GM21576 (cell line): Measurements from ENCODE around the gene GALNT9.
"Not testable (repeated sequence)": the region's sequence is repeated elsewhere in the genome, so short reads cannot be mapped to it uniquely, and the experiment has no call there.

Source experiments
- ATAC-seq: cut with Tn5 transposase; IDR thresholded peaks from one replicate; pipeline ENCODE4 v1.9.1; 2021; ENCODE audit warnings: mild to moderate bottlenecking, moderate library complexity; ENCODE audit not compliant: unreplicated experiment

GALNT9 gene

GRCh38 chr12:132267873-132268272 is 61.5 kb downstream of the GALNT9 start:
- ATAC-seq, result no peak

- no peak for ATAC-seq
These were observed 62.6 kb downstream of the GALNT9 start for GRCh38 chr12:132266802-132267201.

GRCh38 chr12:132266370-132266769 is 63.0 kb downstream of the GALNT9 start:
- no peak for ATAC-seq

- ATAC-seq, result not testable (repeated sequence)
These were observed 63.6 kb downstream of the GALNT9 start for GRCh38 chr12:132265822-132266221.

- ATAC-seq, result no peak
These were observed 64.2 kb downstream of the GALNT9 start for GRCh38 chr12:132265056-132265800.

GRCh38 chr12:132264086-132265010 is 65.0 kb downstream of the GALNT9 start:
- no peak for ATAC-seq

GRCh38 chr12:132263451-132264049 is 65.8 kb downstream of the GALNT9 start:
- no peak for ATAC-seq

- ATAC-seq, result no peak
These were observed 66.4 kb downstream of the GALNT9 start for GRCh38 chr12:132263061-132263360.

GRCh38 chr12:132262256-132263060 is 66.9 kb downstream of the GALNT9 start:
- no peak for ATAC-seq

- ATAC-seq, result no peak
These were observed 67.9 kb downstream of the GALNT9 start for GRCh38 chr12:132261328-132262138.

GRCh38 chr12:132260721-132261120 is 68.7 kb downstream of the GALNT9 start:
- ATAC-seq, result no peak

- ATAC-seq, result no peak
These were observed 69.3 kb downstream of the GALNT9 start for GRCh38 chr12:132259872-132260695.

- no peak for ATAC-seq
These were observed 70.0 kb downstream of the GALNT9 start for GRCh38 chr12:132259364-132259871.

GRCh38 chr12:132258543-132258942 is 70.8 kb downstream of the GALNT9 start:
- ATAC-seq, result no peak

- no peak for ATAC-seq
These were observed 71.4 kb downstream of the GALNT9 start for GRCh38 chr12:132257955-132258490.

- no peak for ATAC-seq
These were observed 72.0 kb downstream of the GALNT9 start for GRCh38 chr12:132257206-132257954.

- ATAC-seq, result no peak
These were observed 72.7 kb downstream of the GALNT9 start for GRCh38 chr12:132256646-132257045.

GRCh38 chr12:132255642-132256041 is 73.7 kb downstream of the GALNT9 start:
- no peak for ATAC-seq
